Measurements from ENCODE around the gene PPP6R1. TPM values are rescaled to one million over a fixed set of nuclear protein-coding genes. Genes with fewer than 3 reads are reported as not detected.

Gene PPP6R1
- total RNA-seq, 1 donor: 41.5 TPM

DNA sequence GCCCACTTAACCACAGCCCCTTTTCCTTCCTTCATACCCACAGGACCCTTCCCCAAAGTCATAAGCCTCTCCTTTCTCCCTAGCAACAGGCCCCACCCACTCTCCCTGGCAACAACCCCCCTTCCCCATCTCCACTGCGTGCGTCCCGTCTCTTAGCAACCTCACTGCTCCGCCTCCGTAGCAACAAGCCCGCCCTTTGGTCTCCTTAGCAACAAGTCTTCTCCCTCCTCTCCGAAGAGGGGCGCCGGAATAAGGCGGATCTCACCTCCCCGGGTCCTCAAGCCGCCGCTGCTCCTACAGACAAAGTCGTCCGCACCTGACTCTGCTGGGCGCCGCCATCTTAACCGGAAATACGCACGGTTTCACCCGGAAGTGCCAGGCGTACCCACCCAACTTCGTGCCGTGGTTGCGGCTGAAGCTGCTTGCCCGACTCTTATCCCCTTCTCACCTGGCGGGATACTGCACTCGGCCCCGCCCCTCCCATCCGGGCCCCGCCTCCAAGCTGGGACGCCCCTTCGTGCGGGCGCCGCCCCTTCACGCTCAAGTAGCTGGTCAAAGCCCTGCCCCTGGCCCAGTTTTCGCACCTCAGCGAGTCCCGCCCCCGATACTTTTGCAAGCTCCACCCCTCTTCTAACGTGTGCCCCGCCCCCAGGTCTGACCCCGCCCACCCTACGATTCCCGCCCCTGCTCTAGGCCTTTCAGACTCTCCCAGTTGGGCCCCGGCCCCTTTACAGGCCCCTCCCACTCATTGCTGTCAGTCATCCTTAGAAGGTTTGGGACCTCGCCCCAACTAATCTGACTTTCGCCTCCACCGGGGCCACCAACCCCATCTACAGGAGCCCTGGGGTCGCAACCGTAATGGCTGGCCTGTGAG is 21.2 kb upstream of the PPP6R1 start, which contains the start of gene HSPBP1:
Gene HSPBP1, minus strand, starts transcription at position 341 of the 874 bp plus-strand sequence. CDS start 502 bp downstream, outside the sequence.
- peak; percentile 92 for DNase-seq (ENCODE audit: low read depth)
- TF ChIP-seq, protein P1, sequence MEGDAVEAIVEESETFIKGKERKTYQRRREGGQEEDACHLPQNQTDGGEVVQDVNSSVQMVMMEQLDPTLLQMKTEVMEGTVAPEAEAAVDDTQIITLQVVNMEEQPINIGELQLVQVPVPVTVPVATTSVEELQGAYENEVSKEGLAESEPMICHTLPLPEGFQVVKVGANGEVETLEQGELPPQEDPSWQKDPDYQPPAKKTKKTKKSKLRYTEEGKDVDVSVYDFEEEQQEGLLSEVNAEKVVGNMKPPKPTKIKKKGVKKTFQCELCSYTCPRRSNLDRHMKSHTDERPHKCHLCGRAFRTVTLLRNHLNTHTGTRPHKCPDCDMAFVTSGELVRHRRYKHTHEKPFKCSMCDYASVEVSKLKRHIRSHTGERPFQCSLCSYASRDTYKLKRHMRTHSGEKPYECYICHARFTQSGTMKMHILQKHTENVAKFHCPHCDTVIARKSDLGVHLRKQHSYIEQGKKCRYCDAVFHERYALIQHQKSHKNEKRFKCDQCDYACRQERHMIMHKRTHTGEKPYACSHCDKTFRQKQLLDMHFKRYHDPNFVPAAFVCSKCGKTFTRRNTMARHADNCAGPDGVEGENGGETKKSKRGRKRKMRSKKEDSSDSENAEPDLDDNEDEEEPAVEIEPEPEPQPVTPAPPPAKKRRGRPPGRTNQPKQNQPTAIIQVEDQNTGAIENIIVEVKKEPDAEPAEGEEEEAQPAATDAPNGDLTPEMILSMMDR (IDR thresholded peaks at IDR 0.05; ENCODE audit: insufficient read depth, low read length): no peak
- H3K4me3 ChIP-seq (ENCODE audit: low read depth, low read length): peak within 1 kb of the TSS; percentile 90

- TF ChIP-seq, protein P1 (IDR thresholded peaks at IDR 0.05; ENCODE audit: insufficient read depth, low read length): no peak
- no peak for DNase-seq (ENCODE audit: low read depth)
- H3K4me3 ChIP-seq (ENCODE audit: low read depth, low read length): peak overlapping the region; percentile 90
These were observed 20.5 kb upstream of the PPP6R1 start for GRCh38 chr19:55279340-55279739.

- H3K4me3 ChIP-seq (ENCODE audit: low read depth, low read length): peak overlapping the region; percentile 90
- TF ChIP-seq, protein P1 (IDR thresholded peaks at IDR 0.05; ENCODE audit: insufficient read depth, low read length): no peak
- DNase-seq (ENCODE audit: low read depth): no peak
These were observed 19.7 kb upstream of the PPP6R1 start for GRCh38 chr19:55278391-55279135.

GRCh38 chr19:55277494-55277893 is 18.7 kb upstream of the PPP6R1 start:
- TF ChIP-seq, protein P1 (IDR thresholded peaks at IDR 0.05; ENCODE audit: insufficient read depth, low read length): no peak
- H3K4me3 ChIP-seq (ENCODE audit: low read depth, low read length): no peak overlapping the region
- DNase-seq (ENCODE audit: low read depth): no peak

DNA sequence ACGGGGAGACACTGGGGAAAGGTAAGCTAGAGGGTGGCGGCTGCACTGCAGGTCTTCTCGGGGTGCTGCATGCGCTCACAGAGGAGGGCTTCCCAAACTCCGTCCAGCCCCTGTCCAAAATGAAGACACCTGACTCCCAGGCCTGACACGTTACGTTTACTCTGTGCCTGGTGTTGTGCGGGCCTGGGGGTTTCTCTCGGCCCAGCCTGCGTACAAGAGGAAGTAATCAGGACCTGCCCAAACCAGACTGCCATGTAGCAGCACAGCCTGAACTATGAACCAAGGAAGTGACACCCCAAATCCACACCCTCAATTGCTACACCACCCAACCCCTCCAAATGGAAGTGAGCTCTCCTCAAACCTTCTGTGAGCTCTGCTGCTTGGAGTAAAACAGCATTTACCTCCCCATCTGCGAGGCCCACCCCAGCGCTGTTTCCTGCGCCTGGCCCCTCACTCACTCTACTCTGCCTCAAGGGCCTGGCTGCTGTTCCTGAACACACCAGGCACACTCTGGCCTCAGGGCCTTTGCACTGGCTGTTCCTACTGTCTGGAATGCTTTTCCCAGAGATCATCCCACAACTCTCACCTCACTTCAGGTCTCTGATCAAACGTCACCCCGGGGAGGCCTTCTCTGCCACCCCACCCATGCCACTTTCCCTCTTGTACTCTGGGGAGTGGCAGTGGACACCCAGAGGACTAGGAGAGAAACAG is 18.1 kb upstream of the PPP6R1 start:
- TF ChIP-seq, protein P1 (IDR thresholded peaks at IDR 0.05; ENCODE audit: insufficient read depth, low read length): no peak
- no peak overlapping the region for H3K4me3 ChIP-seq (ENCODE audit: low read depth, low read length)
- no peak for DNase-seq (ENCODE audit: low read depth)
